Stimulated activated memory B cell treated with anti-CD40 and anti-IgM and Interleukin-4, amounts not matched to agents 10 μg/mL and 1 μg/mL and 100 μg/mL, for 72 hours (primary cell): Measurements from ENCODE around the gene DNAH6.

Experiments
- ATAC-seq: fragments of 150-1000 bp; cut with Tn5 transposase; 2 replicates; pipeline ENCODE4 v1.10.0; 2021
- H3K27ac Mint-ChIP-seq: one replicate; pipeline ENCODE4 v1.8.0; 2022; ENCODE audit warnings: mild to moderate bottlenecking, mixed read lengths
- H3K27me3 Mint-ChIP-seq: one replicate; pipeline ENCODE4 v1.8.0; 2022; ENCODE audit warnings: mixed read lengths
- H3K36me3 Mint-ChIP-seq: one replicate; pipeline ENCODE4 v1.8.0; 2022; ENCODE audit warnings: mixed read lengths
- H3K4me1 Mint-ChIP-seq: one replicate; pipeline ENCODE4 v1.8.0; 2022; ENCODE audit warnings: mixed read lengths
- H3K4me3 Mint-ChIP-seq: one replicate; pipeline ENCODE4 v1.8.0; 2022; ENCODE audit warnings: mild to moderate bottlenecking, moderate library complexity, mixed read lengths
- H3K9me3 Mint-ChIP-seq: one replicate; pipeline ENCODE4 v1.8.0; 2022; ENCODE audit warnings: mixed read lengths

DNAH6 gene

GRCh38 chr2:84639751-84640150, 123.5 kb downstream of the DNAH6 start:
- H3K27me3 Mint-ChIP-seq = peaks cover 22% of the 10 kb centered on the region
- H3K36me3 Mint-ChIP-seq = no peaks in the 10 kb centered on the region

GRCh38 chr2:84640411-84640810, 124.1 kb downstream of the DNAH6 start:
- peaks cover 8% of the 10 kb centered on the region for H3K9me3 Mint-ChIP-seq
- no peaks in the 10 kb centered on the region for H3K4me1 Mint-ChIP-seq
- peaks cover 22% of the 10 kb centered on the region for H3K27me3 Mint-ChIP-seq
- ATAC-seq = no peak
- no peak overlapping the region for H3K27ac Mint-ChIP-seq
- H3K4me3 Mint-ChIP-seq = no peak overlapping the region
- H3K36me3 Mint-ChIP-seq = no peaks in the 10 kb centered on the region

More at GRCh38 chr2:84639751-84640150, 123.5 kb downstream of the DNAH6 start:
- Mint-ChIP-seq H3K9me3 (peaks cover 8% of the 10 kb centered on the region), H3K4me3 (no peak overlapping the region), H3K4me1 (no peaks in the 10 kb centered on the region), H3K27ac (no peak overlapping the region)
- no peak for ATAC-seq

- H3K36me3 Mint-ChIP-seq = no peaks in the 10 kb centered on the region
- H3K27me3 Mint-ChIP-seq = peaks cover 21% of the 10 kb centered on the region
- H3K4me1 Mint-ChIP-seq = no peaks in the 10 kb centered on the region
- H3K4me3 Mint-ChIP-seq = no peak overlapping the region
- no peak for ATAC-seq
- peaks cover 8% of the 10 kb centered on the region for H3K9me3 Mint-ChIP-seq
- H3K27ac Mint-ChIP-seq = no peak overlapping the region
Measured at GRCh38 chr2:84641021-84641420, 124.7 kb downstream of the DNAH6 start.

GRCh38 chr2:84643991-84644390, 127.7 kb downstream of the DNAH6 start:
- Mint-ChIP-seq H3K27me3 (peaks cover 11% of the 10 kb centered on the region), H3K4me1 (no peaks in the 10 kb centered on the region), H3K9me3 (peaks cover 8% of the 10 kb centered on the region), H3K36me3 (no peaks in the 10 kb centered on the region), H3K27ac (no peak overlapping the region), H3K4me3 (no peak overlapping the region)
- no peak for ATAC-seq

- H3K27me3 Mint-ChIP-seq = peaks cover 22% of the 10 kb centered on the region
- H3K4me3 Mint-ChIP-seq = no peak overlapping the region
- H3K9me3 Mint-ChIP-seq = peaks cover 6% of the 10 kb centered on the region
- no peak for ATAC-seq
- H3K4me1 Mint-ChIP-seq = no peaks in the 10 kb centered on the region
- H3K36me3 Mint-ChIP-seq = no peaks in the 10 kb centered on the region
- no peak overlapping the region for H3K27ac Mint-ChIP-seq
Measured at GRCh38 chr2:84646514-84646913, 130.2 kb downstream of the DNAH6 start.

GRCh38 chr2:84647267-84647666, 131.0 kb downstream of the DNAH6 start:
- no peaks in the 10 kb centered on the region for H3K4me1 Mint-ChIP-seq
- H3K36me3 Mint-ChIP-seq = no peaks in the 10 kb centered on the region
- ATAC-seq = no peak
- H3K27me3 Mint-ChIP-seq = peaks cover 22% of the 10 kb centered on the region
- H3K4me3 Mint-ChIP-seq = no peak overlapping the region
- peaks cover 6% of the 10 kb centered on the region for H3K9me3 Mint-ChIP-seq
- H3K27ac Mint-ChIP-seq = no peak overlapping the region

GRCh38 chr2:84649058-84649457, 132.8 kb downstream of the DNAH6 start:
- Mint-ChIP-seq H3K4me1 (no peaks in the 10 kb centered on the region), H3K4me3 (no peak overlapping the region), H3K9me3 (no peaks in the 10 kb centered on the region), H3K36me3 (no peaks in the 10 kb centered on the region), H3K27me3 (peaks cover 29% of the 10 kb centered on the region), H3K27ac (no peak overlapping the region)
- no peak for ATAC-seq

GRCh38 chr2:84649487-84650142, 133.3 kb downstream of the DNAH6 start:
- H3K27me3 Mint-ChIP-seq = peaks cover 28% of the 10 kb centered on the region
- no peak overlapping the region for H3K4me3 Mint-ChIP-seq
- H3K27ac Mint-ChIP-seq = no peak overlapping the region
- H3K9me3 Mint-ChIP-seq = no peaks in the 10 kb centered on the region
- no peaks in the 10 kb centered on the region for H3K4me1 Mint-ChIP-seq
- no peaks in the 10 kb centered on the region for H3K36me3 Mint-ChIP-seq
- ATAC-seq = no peak

- peaks cover 39% of the 10 kb centered on the region for H3K27me3 Mint-ChIP-seq
- H3K27ac Mint-ChIP-seq = no peak overlapping the region
- H3K4me3 Mint-ChIP-seq = no peak overlapping the region
- no peak for ATAC-seq
- no peaks in the 10 kb centered on the region for H3K36me3 Mint-ChIP-seq
- H3K9me3 Mint-ChIP-seq = no peaks in the 10 kb centered on the region
- no peaks in the 10 kb centered on the region for H3K4me1 Mint-ChIP-seq
Measured at GRCh38 chr2:84652431-84652830, 136.1 kb downstream of the DNAH6 start.

- H3K9me3 Mint-ChIP-seq = no peaks in the 10 kb centered on the region
- H3K27me3 Mint-ChIP-seq = peaks cover 48% of the 10 kb centered on the region
- H3K36me3 Mint-ChIP-seq = no peaks in the 10 kb centered on the region
- H3K4me1 Mint-ChIP-seq = no peaks in the 10 kb centered on the region
- no peak for ATAC-seq
- no peak overlapping the region for H3K27ac Mint-ChIP-seq
- no peak overlapping the region for H3K4me3 Mint-ChIP-seq
Measured at GRCh38 chr2:84653302-84653701, 137.0 kb downstream of the DNAH6 start.

- H3K4me1 Mint-ChIP-seq = no peaks in the 10 kb centered on the region
- no peaks in the 10 kb centered on the region for H3K36me3 Mint-ChIP-seq
- H3K27me3 Mint-ChIP-seq = peaks cover 49% of the 10 kb centered on the region
- no peaks in the 10 kb centered on the region for H3K9me3 Mint-ChIP-seq
- no peak overlapping the region for H3K27ac Mint-ChIP-seq
- no peak overlapping the region for H3K4me3 Mint-ChIP-seq
- no peak for ATAC-seq
Measured at GRCh38 chr2:84654414-84654813, 138.1 kb downstream of the DNAH6 start.

- no peak overlapping the region for H3K27ac Mint-ChIP-seq
Measured at GRCh38 chr2:84669122-84669521, 152.8 kb downstream of the DNAH6 start.

GRCh38 chr2:84674099-84674498, 157.8 kb downstream of the DNAH6 start:
- Mint-ChIP-seq H3K4me1 (no peaks in the 10 kb centered on the region), H3K4me3 (no peak overlapping the region), H3K27me3 (no peaks in the 10 kb centered on the region), H3K9me3 (no peaks in the 10 kb centered on the region), H3K27ac (no peak overlapping the region), H3K36me3 (no peaks in the 10 kb centered on the region)
- ATAC-seq = no peak

More at GRCh38 chr2:84669122-84669521, 152.8 kb downstream of the DNAH6 start:
- Mint-ChIP-seq H3K27me3 (peaks cover 12% of the 10 kb centered on the region), H3K4me1 (no peaks in the 10 kb centered on the region), H3K36me3 (no peaks in the 10 kb centered on the region), H3K4me3 (no peak overlapping the region), H3K9me3 (peaks cover 2% of the 10 kb centered on the region)
- ATAC-seq = no peak

- no peaks in the 10 kb centered on the region for H3K9me3 Mint-ChIP-seq
- no peaks in the 10 kb centered on the region for H3K27me3 Mint-ChIP-seq
- no peaks in the 10 kb centered on the region for H3K4me1 Mint-ChIP-seq
- no peak for ATAC-seq
- H3K27ac Mint-ChIP-seq = no peak overlapping the region
- H3K4me3 Mint-ChIP-seq = no peak overlapping the region
- H3K36me3 Mint-ChIP-seq = no peaks in the 10 kb centered on the region
Measured at GRCh38 chr2:84674586-84674985, 158.3 kb downstream of the DNAH6 start.

GRCh38 chr2:84676295-84676694, 160.0 kb downstream of the DNAH6 start:
- Mint-ChIP-seq H3K27me3 (no peaks in the 10 kb centered on the region), H3K4me3 (no peak overlapping the region), H3K9me3 (no peaks in the 10 kb centered on the region), H3K27ac (no peak overlapping the region), H3K4me1 (no peaks in the 10 kb centered on the region), H3K36me3 (no peaks in the 10 kb centered on the region)
- no peak for ATAC-seq

GRCh38 chr2:84678214-84678613, 161.9 kb downstream of the DNAH6 start:
- no peak overlapping the region for H3K4me3 Mint-ChIP-seq
- H3K4me1 Mint-ChIP-seq = no peaks in the 10 kb centered on the region
- ATAC-seq = no peak
- H3K36me3 Mint-ChIP-seq = no peaks in the 10 kb centered on the region
- no peak overlapping the region for H3K27ac Mint-ChIP-seq
- H3K9me3 Mint-ChIP-seq = no peaks in the 10 kb centered on the region
- no peaks in the 10 kb centered on the region for H3K27me3 Mint-ChIP-seq
